Activated CD4-positive, alpha-beta T cell treated with anti-CD3 and anti-CD28 coated beads, Interleukin-2, amount 50 U/mL, for 1 hour (primary cell): Measurements from ENCODE around the gene TLR7.

Experiments
- DNase-seq: peaks from one replicate; pipeline ENCODE4 v3.0.0-alpha.2; 2020

Gene TLR7

GRCh38 chrX:12934850-12935249 is 68.0 kb downstream of the TLR7 start:
- DNase-seq: no peak

GRCh38 chrX:12936947-12937346 is 70.1 kb downstream of the TLR7 start:
- no peak for DNase-seq
